NT2/D1 (cell line): ENCODE measurements around the gene HAND2.

Experiments
- DNase-seq: peaks from one replicate; pipeline ENCODE4 v3.0.0-alpha.2; 2011; ENCODE audit warnings: low read depth, low spot score
- H3K27me3 ChIP-seq: 2 replicates; pipeline ENCODE4 v1.6.0; 2011; ENCODE audit warnings: mild to moderate bottlenecking; ENCODE audit not compliant: insufficient read length, insufficient read depth
- H3K36me3 ChIP-seq: 2 replicates; pipeline ENCODE4 v1.6.1; 2011; ENCODE audit warnings: mild to moderate bottlenecking, low read length, mixed read lengths; ENCODE audit not compliant: insufficient read depth, insufficient read length
- H3K4me1 ChIP-seq: 2 replicates; pipeline ENCODE4 v1.5.1; 2011; ENCODE audit not compliant: insufficient read depth, insufficient read length
- H3K4me3 ChIP-seq: 2 replicates; pipeline ENCODE4 v1.5.1; 2011; ENCODE audit warnings: low read depth; ENCODE audit not compliant: insufficient read length
- H3K9ac ChIP-seq: 2 replicates; pipeline ENCODE4 v1.6.0; 2011; ENCODE audit warnings: low read depth; ENCODE audit not compliant: insufficient read length
- H3K9me3 ChIP-seq: 2 replicates; pipeline ENCODE4 v1.5.1; 2011; ENCODE audit warnings: mild to moderate bottlenecking, low read length; ENCODE audit not compliant: insufficient read depth
- SUZ12 ChIP-seq: IDR thresholded peaks from 2 replicates; pipeline ENCODE4 v1.6.1; 2011; ENCODE audit not compliant: insufficient read length, insufficient read depth; ENCODE audit errors: extremely low read depth
- YY1 ChIP-seq: IDR thresholded peaks from 2 replicates; pipeline ENCODE4 v1.6.1; 2011; ENCODE audit not compliant: insufficient read length, insufficient read depth
- ZNF274 ChIP-seq: IDR thresholded peaks from 2 replicates; pipeline ENCODE4 v1.6.1; 2011; ENCODE audit warnings: mild to moderate bottlenecking, low read depth, low read length

HAND2 gene

DNA sequence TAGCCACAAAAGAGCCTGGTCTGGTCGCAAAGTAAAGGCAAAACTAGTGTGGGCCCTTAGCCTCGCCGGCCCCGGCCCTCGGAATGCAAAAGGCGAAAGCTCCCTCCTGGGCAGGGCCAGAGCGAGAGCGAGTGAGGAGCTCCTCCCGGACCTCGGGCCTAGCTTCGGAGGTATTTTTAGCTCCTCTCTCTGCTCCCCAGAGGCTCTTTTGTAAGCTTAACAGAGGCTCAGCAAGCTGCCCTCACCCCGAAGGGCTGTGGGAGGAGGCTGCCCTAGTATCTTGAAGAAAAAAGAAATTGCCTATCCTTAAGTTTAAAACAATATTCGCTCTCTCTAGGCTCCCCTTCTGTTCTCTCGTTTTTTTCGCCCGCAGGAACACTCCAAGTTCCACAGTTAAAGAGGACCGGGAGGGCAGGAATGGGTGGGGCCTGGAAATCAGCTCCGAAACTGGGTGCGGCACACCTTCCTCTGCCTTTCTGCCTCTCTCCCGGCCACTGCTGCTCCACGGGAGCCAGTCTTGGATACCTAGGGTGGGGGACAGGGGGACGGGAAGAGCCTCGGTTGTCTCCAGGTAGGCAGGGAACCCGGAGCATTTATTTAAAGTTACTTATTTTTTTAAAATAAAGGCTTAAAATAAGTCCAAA lies 12.1 kb downstream of the HAND2 start:
- TF ChIP-seq YY1, result no peak
- no peak for TF ChIP-seq ZNF274
- TF ChIP-seq SUZ12, result no peak

DNA sequence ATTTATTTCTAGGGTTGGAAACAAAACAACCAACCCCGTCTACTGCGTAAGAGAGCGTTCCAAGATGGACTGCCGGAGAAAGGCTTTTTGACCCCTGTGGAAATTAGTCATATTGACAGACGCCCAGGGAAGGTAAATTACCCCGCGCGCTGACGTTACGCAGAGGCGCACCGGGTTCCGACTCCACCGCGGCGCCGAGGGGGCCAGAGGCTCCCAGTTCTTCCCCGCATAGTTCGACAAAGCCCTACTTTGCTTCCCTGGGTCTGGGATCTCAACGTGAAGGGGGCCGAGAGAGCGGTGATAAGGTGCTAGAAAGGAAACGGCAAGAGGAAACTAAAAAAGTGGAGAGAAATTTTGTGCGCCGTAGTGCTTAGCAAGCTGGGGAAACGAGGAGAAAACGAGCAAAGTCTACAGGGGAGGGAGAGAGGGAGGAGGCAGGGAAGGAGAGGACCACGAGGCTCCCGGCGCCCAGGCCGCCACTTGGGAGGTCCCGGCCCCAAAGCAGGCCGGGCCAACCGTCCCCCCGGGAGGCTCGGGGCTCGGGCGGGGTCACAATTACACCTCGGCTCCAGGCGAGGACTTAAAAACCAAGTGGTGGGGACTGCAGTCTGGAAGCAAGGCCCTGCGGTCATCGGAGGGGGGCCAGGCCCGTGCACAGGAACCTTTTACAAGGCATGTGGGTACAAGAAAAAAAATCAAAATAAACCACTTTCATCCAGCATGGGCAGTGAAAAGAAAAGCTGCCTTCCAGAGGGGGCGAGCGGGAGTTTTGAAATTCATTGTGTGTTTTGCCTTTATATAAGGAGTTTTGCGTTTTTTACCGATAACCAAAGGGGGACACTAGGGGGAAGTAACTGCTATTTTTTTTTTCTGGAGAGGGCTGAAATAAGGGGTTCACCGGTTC lies 13.2 kb downstream of the HAND2 start:
- DNase-seq, result no peak
- TF ChIP-seq SUZ12, result no peak
- TF ChIP-seq ZNF274, result no peak
- TF ChIP-seq YY1, result no peak
- Histone ChIP-seq H3K27me3 (peaks cover 100% of the 10 kb centered on the region), H3K36me3 (no peaks in the 10 kb centered on the region), H3K4me3 (peak overlapping the region; percentile 21), H3K9ac (no peak overlapping the region), H3K4me1 (peaks cover 3% of the 10 kb centered on the region), H3K9me3 (no peaks in the 10 kb centered on the region)

More for the DNA sequence above, 12.1 kb downstream of the HAND2 start:
- Histone ChIP-seq H3K4me3 (no peak overlapping the region), H3K9me3 (no peaks in the 10 kb centered on the region), H3K27me3 (peaks cover 100% of the 10 kb centered on the region), H3K4me1 (peaks cover 3% of the 10 kb centered on the region), H3K9ac (no peak overlapping the region), H3K36me3 (no peaks in the 10 kb centered on the region)
- no peak for DNase-seq

DNA sequence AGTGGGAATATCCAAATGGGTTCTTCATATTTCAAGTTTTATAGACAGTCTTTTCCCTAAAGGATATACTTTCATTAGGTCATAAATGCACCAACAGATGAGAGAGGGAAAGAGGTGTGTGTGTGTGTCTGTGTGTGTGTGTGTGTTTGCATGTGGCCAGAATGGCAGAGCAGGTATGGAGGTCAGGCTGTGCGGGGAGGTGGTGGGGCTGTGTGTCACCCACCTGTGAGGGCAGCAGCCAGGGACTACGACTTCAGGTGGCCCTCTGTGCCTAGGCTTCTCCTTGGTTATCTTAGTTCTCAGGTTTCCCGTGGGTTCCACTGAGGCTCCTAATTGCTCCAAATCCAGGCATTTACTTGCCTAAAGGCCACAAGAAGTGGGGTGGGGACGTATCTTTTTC lies 14.6 kb downstream of the HAND2 start:
- DNase-seq, result no peak
- peaks cover 3% of the 10 kb centered on the region for H3K36me3 ChIP-seq
- TF ChIP-seq SUZ12 (no peak), ZNF274 (no peak)
- peaks cover 100% of the 10 kb centered on the region for H3K27me3 ChIP-seq
- H3K4me1 ChIP-seq, result peaks cover 2% of the 10 kb centered on the region
- no peak overlapping the region for H3K9ac ChIP-seq
- H3K4me3 ChIP-seq, result no peak overlapping the region
- H3K9me3 ChIP-seq, result no peaks in the 10 kb centered on the region

DNA sequence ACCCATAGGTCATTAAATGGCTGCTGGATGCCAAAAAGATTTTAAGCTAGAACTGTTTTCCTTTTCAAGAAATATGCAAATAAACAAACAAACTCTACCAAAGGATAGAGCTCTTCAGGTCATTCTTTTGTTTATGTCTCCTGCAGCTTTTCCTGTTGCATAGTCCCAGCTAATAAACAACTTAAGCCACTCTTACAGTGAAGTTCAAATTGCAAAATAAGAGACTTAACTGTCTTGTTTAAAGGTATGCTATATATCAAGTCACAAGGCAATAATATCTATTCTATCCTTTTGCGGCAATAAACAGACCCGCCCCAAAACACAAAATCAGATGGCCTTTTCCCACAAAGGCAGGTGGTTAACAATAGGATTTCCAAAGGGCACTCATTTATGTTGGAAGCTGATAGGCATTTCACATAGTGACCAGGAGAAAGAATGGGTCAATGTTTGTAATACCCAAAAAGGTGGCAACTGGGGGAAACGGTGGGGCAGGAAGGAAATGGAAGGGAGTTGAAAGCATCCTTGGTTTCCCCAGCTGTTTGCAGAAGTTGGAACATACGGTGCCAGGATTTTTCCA lies 15.3 kb downstream of the HAND2 start:
- H3K36me3 ChIP-seq, result peaks cover 4% of the 10 kb centered on the region
- DNase-seq, result no peak

DNA sequence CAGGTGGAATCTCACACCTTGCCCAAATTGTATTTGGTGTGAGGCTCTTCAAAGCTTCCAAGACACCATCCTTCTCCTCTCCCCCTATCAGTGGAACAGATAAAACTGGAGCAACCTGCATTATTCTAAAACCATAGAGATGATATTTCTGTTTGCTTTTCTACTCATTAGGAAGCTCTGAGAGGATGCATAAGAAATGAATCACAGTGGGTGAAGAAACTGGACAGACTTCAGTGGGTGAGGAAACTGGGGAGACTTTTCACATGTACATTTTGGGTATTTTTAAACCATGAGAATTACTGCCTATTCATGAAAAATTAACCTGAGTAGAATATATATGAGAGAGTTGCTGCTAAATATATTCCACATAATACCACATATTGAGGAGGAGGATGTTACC lies 16.4 kb downstream of the HAND2 start:
- Histone ChIP-seq H3K4me3 (no peak overlapping the region), H3K9me3 (no peaks in the 10 kb centered on the region), H3K27me3 (peaks cover 100% of the 10 kb centered on the region), H3K9ac (no peak overlapping the region), H3K36me3 (peaks cover 4% of the 10 kb centered on the region), H3K4me1 (peaks cover 2% of the 10 kb centered on the region)
- no peak for DNase-seq
- TF ChIP-seq YY1, result no peak
- no peak for TF ChIP-seq SUZ12
- TF ChIP-seq ZNF274, result no peak

More for the DNA sequence above, 15.3 kb downstream of the HAND2 start:
- no peaks in the 10 kb centered on the region for H3K9me3 ChIP-seq
- TF ChIP-seq SUZ12, result no peak
- no peak for TF ChIP-seq ZNF274
- TF ChIP-seq YY1, result no peak
- H3K9ac ChIP-seq, result no peak overlapping the region
- H3K27me3 ChIP-seq, result peaks cover 100% of the 10 kb centered on the region
- H3K4me3 ChIP-seq, result no peak overlapping the region
- peaks cover 2% of the 10 kb centered on the region for H3K4me1 ChIP-seq

DNA sequence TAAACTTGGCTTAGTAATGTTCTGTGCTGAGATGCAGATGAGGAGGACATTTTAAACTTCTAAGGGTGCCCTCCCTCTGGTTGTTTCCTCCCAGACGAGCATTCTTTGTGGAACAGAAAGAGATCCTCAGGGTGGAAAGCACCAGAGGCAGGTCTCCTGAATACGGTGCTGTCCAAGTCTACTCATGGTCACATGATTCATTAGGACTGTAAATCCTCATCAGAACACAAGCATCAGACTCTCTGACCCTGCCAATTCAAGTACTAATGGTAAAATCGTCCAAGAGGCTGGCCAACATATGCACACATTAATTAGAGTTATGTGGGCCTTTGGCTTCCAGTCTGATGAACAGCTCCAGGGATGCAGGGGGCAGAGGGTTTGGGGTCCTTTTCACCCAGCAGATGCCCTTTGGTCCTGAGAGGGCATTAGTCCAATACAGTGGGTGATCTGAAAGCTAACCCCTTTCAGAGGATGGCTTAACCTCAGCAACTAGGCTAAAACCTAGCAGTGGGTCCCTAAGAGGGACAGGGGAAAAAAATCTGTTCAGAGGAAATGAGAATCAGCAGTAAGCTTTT lies 18.2 kb downstream of the HAND2 start:
- TF ChIP-seq SUZ12 (no peak), ZNF274 (no peak), YY1 (no peak)
- Histone ChIP-seq H3K4me1 (no peaks in the 10 kb centered on the region), H3K36me3 (peaks cover 4% of the 10 kb centered on the region), H3K9ac (no peak overlapping the region), H3K9me3 (no peaks in the 10 kb centered on the region), H3K27me3 (peaks cover 99% of the 10 kb centered on the region), H3K4me3 (no peak overlapping the region)
- no peak for DNase-seq
